ENCODE measurements around the gene ZIC1. TPM values are rescaled to one million over a fixed set of nuclear protein-coding genes. Genes with fewer than 3 reads are reported as not detected.

ZIC1 gene
- total and polyA plus RNA-seq, 2 donors (not counting 1 experiment from before 2014, with no cell fraction given): not detected

GRCh38 chr3:147424581-147425387 is 15.6 kb downstream of the ZIC1 start:
- no peak overlapping the region for H3K4me3 ChIP-seq (ENCODE audit: control extremely low read depth in 1 of 5, extremely low read depth in 1 of 5, insufficient read depth in 1 of 5, low read depth in 2 of 5, low read length in 4 of 5)
- ATAC-seq (ENCODE audit: low read depth) (no peak), DNase-seq (no peak)
- TF ChIP-seq, protein P1, sequence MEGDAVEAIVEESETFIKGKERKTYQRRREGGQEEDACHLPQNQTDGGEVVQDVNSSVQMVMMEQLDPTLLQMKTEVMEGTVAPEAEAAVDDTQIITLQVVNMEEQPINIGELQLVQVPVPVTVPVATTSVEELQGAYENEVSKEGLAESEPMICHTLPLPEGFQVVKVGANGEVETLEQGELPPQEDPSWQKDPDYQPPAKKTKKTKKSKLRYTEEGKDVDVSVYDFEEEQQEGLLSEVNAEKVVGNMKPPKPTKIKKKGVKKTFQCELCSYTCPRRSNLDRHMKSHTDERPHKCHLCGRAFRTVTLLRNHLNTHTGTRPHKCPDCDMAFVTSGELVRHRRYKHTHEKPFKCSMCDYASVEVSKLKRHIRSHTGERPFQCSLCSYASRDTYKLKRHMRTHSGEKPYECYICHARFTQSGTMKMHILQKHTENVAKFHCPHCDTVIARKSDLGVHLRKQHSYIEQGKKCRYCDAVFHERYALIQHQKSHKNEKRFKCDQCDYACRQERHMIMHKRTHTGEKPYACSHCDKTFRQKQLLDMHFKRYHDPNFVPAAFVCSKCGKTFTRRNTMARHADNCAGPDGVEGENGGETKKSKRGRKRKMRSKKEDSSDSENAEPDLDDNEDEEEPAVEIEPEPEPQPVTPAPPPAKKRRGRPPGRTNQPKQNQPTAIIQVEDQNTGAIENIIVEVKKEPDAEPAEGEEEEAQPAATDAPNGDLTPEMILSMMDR (IDR thresholded peaks at IDR 0.05): no peak
- TF ChIP-seq EZH2 (IDR thresholded peaks at IDR 0.05; ENCODE audit: borderline replicate concordance, insufficient read depth, low read depth, low read length, poor library complexity, severe bottlenecking): no peak
- no peak overlapping the region for H2AFZ ChIP-seq (ENCODE audit: insufficient read depth, low read depth, low read length, poor library complexity, severe bottlenecking)
- intact Hi-C loops (cut with micrococcal nuclease): no loop called here
- H3K27me3 ChIP-seq (replicated peaks in 1 of 4; ENCODE audit: control extremely low read depth in 1 of 4, control insufficient read depth in 3 of 4, insufficient read depth in 4 of 4, low read length in 3 of 4): peaks cover 0 to 51% (median 26%) of the 10 kb centered on the region in 4 experiments
- H3K27ac ChIP-seq (ENCODE audit: low read length in 2 of 2): no peak overlapping the region
- no peaks in the 10 kb centered on the region for H3K79me2 ChIP-seq (ENCODE audit: control insufficient read depth, insufficient read depth, low read length)
- peaks cover 0 to 36% (median 0%) of the 10 kb centered on the region in 3 donors for H3K9me3 ChIP-seq (ENCODE audit: control extremely low read depth in 1 of 3, control insufficient read depth in 2 of 3, insufficient read depth in 1 of 3, low read length in 2 of 3)
- H3K9ac ChIP-seq (ENCODE audit: low read length): no peak overlapping the region
- H3K4me2 ChIP-seq (replicated peaks; ENCODE audit: low read depth, low read length, poor library complexity, severe bottlenecking): no peak overlapping the region
- H3K4me3 Mint-ChIP-seq: no peak overlapping the region
- peaks cover 2% of the 10 kb centered on the region for H3K4me1 Mint-ChIP-seq
- CTCF ChIA-PET: no interaction called here
- no peaks in the 10 kb centered on the region for H3K36me3 ChIP-seq (replicated peaks in 1 of 2; ENCODE audit: control extremely low read depth in 1 of 2, control insufficient read depth in 1 of 2, extremely low read depth in 1 of 2, insufficient read depth in 2 of 2, low read length in 1 of 2)
- peaks cover 2% of the 10 kb centered on the region for H3K9me3 Mint-ChIP-seq (ENCODE audit: insufficient read depth)
- peaks cover 46% of the 10 kb centered on the region for H3K27me3 Mint-ChIP-seq
- peaks cover 0 to 5% of the 10 kb centered on the region in 2 donors for H3K4me1 ChIP-seq (ENCODE audit: control insufficient read depth in 2 of 2, insufficient read depth in 2 of 2, low read length in 2 of 2)
- no peaks in the 10 kb centered on the region for H4K20me1 ChIP-seq (ENCODE audit: control insufficient read depth, insufficient read depth, low read length, poor library complexity, severe bottlenecking)
- H3K27ac Mint-ChIP-seq: no peak overlapping the region
- no CpG with 5 or more reads among the region's 14 CpGs for WGBS (ENCODE audit: insufficient coverage)
- POLR2A ChIA-PET: no interaction called here

DNA sequence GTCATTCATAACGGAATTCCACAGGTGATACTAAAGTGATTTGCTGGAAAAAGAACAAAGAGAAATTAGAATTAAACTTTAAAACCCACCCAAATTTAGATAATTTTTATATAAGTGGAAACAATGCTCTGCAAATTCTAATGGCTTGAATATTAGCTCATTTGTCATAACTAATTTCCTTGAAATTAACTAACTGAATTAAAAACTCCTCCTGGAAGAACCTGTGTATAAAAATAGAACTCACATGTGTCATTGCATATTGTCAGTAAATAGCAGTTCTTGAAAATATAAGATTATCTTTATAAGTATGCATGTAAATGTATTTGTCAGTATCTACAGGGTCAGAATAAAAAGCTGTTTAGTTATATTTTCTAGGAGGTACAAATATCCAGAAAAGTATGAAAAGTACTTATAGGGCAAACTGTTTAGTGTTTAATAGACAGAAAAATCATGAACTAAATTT is 16.3 kb downstream of the ZIC1 start:
- WGBS (ENCODE audit: insufficient coverage): no CpG with 5 or more reads among the region's 1 CpG
- no peak overlapping the region for H3K27ac ChIP-seq (ENCODE audit: low read length in 2 of 2)
- peaks cover 0 to 45% (median 19%) of the 10 kb centered on the region in 4 experiments for H3K27me3 ChIP-seq (replicated peaks in 1 of 4; ENCODE audit: control extremely low read depth in 1 of 4, control insufficient read depth in 3 of 4, insufficient read depth in 4 of 4, low read length in 3 of 4)
- Mint-ChIP-seq H3K9me3 (ENCODE audit: insufficient read depth) (no peaks in the 10 kb centered on the region), H3K4me3 (no peak overlapping the region), H3K4me1 (no peaks in the 10 kb centered on the region), H3K27ac (no peak overlapping the region), H3K27me3 (peaks cover 40% of the 10 kb centered on the region)
- H3K79me2 ChIP-seq (ENCODE audit: control insufficient read depth, insufficient read depth, low read length): no peaks in the 10 kb centered on the region
- ChIA-PET CTCF (no interaction called here), POLR2A (no interaction called here)
- no peak for TF ChIP-seq EZH2 (IDR thresholded peaks at IDR 0.05; ENCODE audit: borderline replicate concordance, insufficient read depth, low read depth, low read length, poor library complexity, severe bottlenecking)
- TF ChIP-seq, protein P1 (IDR thresholded peaks at IDR 0.05): no peak
- no peak overlapping the region for H3K4me2 ChIP-seq (replicated peaks; ENCODE audit: low read depth, low read length, poor library complexity, severe bottlenecking)
- peaks cover 0 to 33% (median 0%) of the 10 kb centered on the region in 3 donors for H3K9me3 ChIP-seq (ENCODE audit: control extremely low read depth in 1 of 3, control insufficient read depth in 2 of 3, insufficient read depth in 1 of 3, low read length in 2 of 3)
- no peak for DNase-seq
- peaks cover 0 to under 1% of the 10 kb centered on the region in 2 donors for H3K4me1 ChIP-seq (ENCODE audit: control insufficient read depth in 2 of 2, insufficient read depth in 2 of 2, low read length in 2 of 2)
- H3K9ac ChIP-seq (ENCODE audit: low read length): no peak overlapping the region
- no peaks in the 10 kb centered on the region for H4K20me1 ChIP-seq (ENCODE audit: control insufficient read depth, insufficient read depth, low read length, poor library complexity, severe bottlenecking)
- intact Hi-C loops (cut with micrococcal nuclease): no loop called here
- no peak overlapping the region for H2AFZ ChIP-seq (ENCODE audit: insufficient read depth, low read depth, low read length, poor library complexity, severe bottlenecking)
- no peaks in the 10 kb centered on the region for H3K36me3 ChIP-seq (replicated peaks in 1 of 2; ENCODE audit: control extremely low read depth in 1 of 2, control insufficient read depth in 1 of 2, extremely low read depth in 1 of 2, insufficient read depth in 2 of 2, low read length in 1 of 2)
- H3K4me3 ChIP-seq (ENCODE audit: control extremely low read depth in 1 of 5, extremely low read depth in 1 of 5, insufficient read depth in 1 of 5, low read depth in 2 of 5, low read length in 4 of 5): no peak overlapping the region
- no peak for ATAC-seq (ENCODE audit: low read depth)

All from B cell (primary cell).